ENCODE data around the gene FRMD4B. TPM values are rescaled to one million over a fixed set of nuclear protein-coding genes. Genes with fewer than 3 reads are reported as not detected.
"Not testable (repeated sequence)": the region's sequence is repeated elsewhere in the genome, so short reads cannot be mapped to it uniquely, and the experiment has no call there.

The FRMD4B gene
- total and polyA plus RNA-seq, 9 donors, result 4.2 to 42.0 (median 16.3) TPM

GRCh38 chr3:69239063-69239462 lies 146.8 kb downstream of the FRMD4B start:
- H3K9me3 ChIP-seq, result no peaks in the 10 kb centered on the region
- no peak overlapping the region for H3K4me3 ChIP-seq
- H3K27ac ChIP-seq, result no peak overlapping the region
- peaks cover 1% of the 10 kb centered on the region for H3K4me1 ChIP-seq (ENCODE audit: insufficient read depth)
- no peaks in the 10 kb centered on the region for H3K36me3 ChIP-seq
- DNase-seq, result no peak
- H3K27me3 ChIP-seq, result no peaks in the 10 kb centered on the region
- WGBS, 3 donors, result 61 to 84% (median 72%) methylated on average over 1 of the region's 1 CpG
- TF ChIP-seq CTCF (IDR thresholded peaks at IDR 0.05) (no peak), POLR2A (IDR thresholded peaks at IDR 0.05) (no peak), EP300 (IDR thresholded peaks at IDR 0.05) (no peak)
- intact Hi-C loops (cut with DNase I), result no loop called here

- H3K4me1 ChIP-seq (ENCODE audit: insufficient read depth), result peaks cover 1% of the 10 kb centered on the region
- no peaks in the 10 kb centered on the region for H3K36me3 ChIP-seq
- intact Hi-C loops (cut with DNase I), result no loop called here
- 59 to 62% (median 60%) methylated on average over 8 of the region's 8 CpGs for WGBS, 3 donors
- DNase-seq, result no peak
- no peaks in the 10 kb centered on the region for H3K27me3 ChIP-seq
- no peak overlapping the region for H3K27ac ChIP-seq
- H3K9me3 ChIP-seq, result no peaks in the 10 kb centered on the region
- TF ChIP-seq EP300 (IDR thresholded peaks at IDR 0.05) (no peak), POLR2A (IDR thresholded peaks at IDR 0.05) (no peak), CTCF (IDR thresholded peaks at IDR 0.05) (no peak)
- H3K4me3 ChIP-seq, result no peak overlapping the region
Measured at GRCh38 chr3:69236812-69237707, 148.8 kb downstream of the FRMD4B start.

GRCh38 chr3:69235882-69236281 lies 150.0 kb downstream of the FRMD4B start:
- Histone ChIP-seq H3K27ac (no peak overlapping the region), H3K27me3 (no peaks in the 10 kb centered on the region), H3K4me1 (ENCODE audit: insufficient read depth) (peaks cover 1% of the 10 kb centered on the region), H3K9me3 (no peaks in the 10 kb centered on the region), H3K4me3 (no peak overlapping the region), H3K36me3 (no peaks in the 10 kb centered on the region)
- WGBS, 3 donors, result 83 to 91% (median 90%) methylated on average over 3 of the region's 3 CpGs
- DNase-seq, result no peak
- TF ChIP-seq CTCF (IDR thresholded peaks at IDR 0.05) (no peak), POLR2A (IDR thresholded peaks at IDR 0.05) (no peak), EP300 (IDR thresholded peaks at IDR 0.05) (no peak)
- intact Hi-C loops (cut with DNase I), result no loop called here

- H3K27ac ChIP-seq; H3K4me1 ChIP-seq (ENCODE audit: insufficient read depth); H3K36me3 ChIP-seq; H3K4me3 ChIP-seq; DNase-seq; intact Hi-C loops (cut with DNase I); H3K27me3 ChIP-seq; H3K9me3 ChIP-seq: not testable (repeated sequence)
- WGBS, 3 donors, result 96 to 99% (median 98%) methylated on average over 4 of the region's 4 CpGs
Measured at GRCh38 chr3:69235227-69235626, 150.7 kb downstream of the FRMD4B start.

GRCh38 chr3:69232482-69232881 lies 153.4 kb downstream of the FRMD4B start:
- intact Hi-C loops (cut with DNase I), result no loop called here
- H3K4me1 ChIP-seq (ENCODE audit: insufficient read depth), result peaks cover 1% of the 10 kb centered on the region
- no peaks in the 10 kb centered on the region for H3K9me3 ChIP-seq
- H3K4me3 ChIP-seq, result no peak overlapping the region
- no peaks in the 10 kb centered on the region for H3K36me3 ChIP-seq
- no peak overlapping the region for H3K27ac ChIP-seq
- 96 to 97% (median 96%) methylated on average over 2 of the region's 2 CpGs for WGBS, 3 donors
- TF ChIP-seq POLR2A (IDR thresholded peaks at IDR 0.05) (no peak), CTCF (IDR thresholded peaks at IDR 0.05) (no peak), EP300 (IDR thresholded peaks at IDR 0.05) (no peak)
- H3K27me3 ChIP-seq, result no peaks in the 10 kb centered on the region
- DNase-seq, result no peak

Measured in ovary (tissue), 9 donors.